Neural cell (in vitro differentiated cells): ENCODE results near the gene GRID1. TPM values are rescaled to one million over a fixed set of nuclear protein-coding genes. Genes with fewer than 3 reads are reported as not detected.
A peak's percentile ranks its signal among the peaks of the same experiment; 100 is the strongest.

Experiments
- H2AFZ ChIP-seq: fragments of 200-600, 300-800 bp; sonication (generic), shearing (Covaris generic); 2 replicates; pipeline ENCODE4 v1.6.0; 2014; ENCODE audit warnings: low read depth, mild to moderate bottlenecking, antibody characterized with exemption, low read length, moderate library complexity
- H3F3A ChIP-seq: fragments of 200-600 bp; shearing (Covaris generic); 2 replicates; pipeline ENCODE4 v1.6.1; 2016; ENCODE audit warnings: mild to moderate bottlenecking, moderate library complexity, mixed read lengths, antibody characterized with exemption, low read length; ENCODE audit not compliant: insufficient read depth, poor library complexity, severe bottlenecking
- H3K27ac ChIP-seq: fragments of 200-600, 300-800 bp; sonication (generic), shearing (Covaris generic); 2 replicates; pipeline ENCODE4 v1.5.1; 2014; ENCODE audit warnings: mild to moderate bottlenecking, low read length, moderate library complexity
- H3K27me3 ChIP-seq: fragments of 300-800, 200-600 bp; sonication (generic), shearing (Covaris generic); 2 replicates; pipeline ENCODE4 v1.6.0; 2014; ENCODE audit warnings: mild to moderate bottlenecking, low read depth, low read length, moderate library complexity; ENCODE audit not compliant: insufficient read depth
- H3K36me3 ChIP-seq: fragments of 300-800, 200-600 bp; sonication (generic), shearing (Covaris generic); 2 replicates; pipeline ENCODE4 v1.5.1; 2014; ENCODE audit warnings: mild to moderate bottlenecking, antibody characterized with exemption, low read length, moderate library complexity; ENCODE audit not compliant: insufficient read depth
- H3K4me2 ChIP-seq: fragments of 300-800, 200-600 bp; sonication (generic), shearing (Covaris generic); 2 replicates; pipeline ENCODE4 v1.6.0; 2014; ENCODE audit warnings: mild to moderate bottlenecking, low read length
- H3K4me3 ChIP-seq: fragments of 300-800, 200-600 bp; sonication (generic), shearing (Covaris generic); 2 replicates; pipeline ENCODE4 v1.5.1; 2014; ENCODE audit warnings: mild to moderate bottlenecking, low read length, moderate library complexity
- H3K79me2 ChIP-seq: fragments of 200-600 bp; shearing (Covaris generic); replicated peaks from 2 replicates; pipeline ENCODE4 v1.6.0; 2014; ENCODE audit warnings: mild to moderate bottlenecking, low read length, moderate library complexity; ENCODE audit not compliant: insufficient read depth
- H3K9ac ChIP-seq: fragments of 300-800, 200-600 bp; sonication (generic), shearing (Covaris generic); 2 replicates; pipeline ENCODE4 v1.6.1; 2016; ENCODE audit warnings: mild to moderate bottlenecking, low read length, mixed read lengths
- H3K9me2 ChIP-seq: fragments of 200-600 bp; shearing (Covaris generic); 2 replicates; pipeline ENCODE4 v1.6.1; 2016; ENCODE audit warnings: mild to moderate bottlenecking, low read length, mixed read lengths; ENCODE audit not compliant: insufficient read depth
- H3K9me3 ChIP-seq: fragments of 200-600, 300-800 bp; sonication (generic), shearing (Covaris generic); 2 replicates; pipeline ENCODE4 v1.6.1; 2016; ENCODE audit warnings: mild to moderate bottlenecking, mixed run types, low read length, moderate library complexity, mixed read lengths
- H4K20me1 ChIP-seq: fragments of 200-600 bp; shearing (Covaris generic); 2 replicates; pipeline ENCODE4 v1.6.1; 2016; ENCODE audit warnings: mild to moderate bottlenecking, mixed run types; ENCODE audit not compliant: insufficient read depth
- EP300 ChIP-seq: fragments of 450-650 bp; conservative IDR thresholded peaks from 2 replicates; pipeline ENCODE4 v1.6.1; 2014; ENCODE audit warnings: antibody characterized with exemption, mild to moderate bottlenecking, moderate library complexity; ENCODE audit not compliant: poor library complexity, severe bottlenecking
- EZH2 ChIP-seq: fragments of 200-600, 300-800 bp; shearing (Covaris generic), sonication (generic); IDR thresholded peaks from 2 replicates; pipeline ENCODE4 v1.6.1; 2014; ENCODE audit warnings: antibody characterized with exemption, low read length, borderline replicate concordance, mild to moderate bottlenecking; ENCODE audit not compliant: insufficient read depth, poor library complexity, severe bottlenecking
- MXI1 ChIP-seq: fragments of 450-650 bp; conservative IDR thresholded peaks from 2 replicates; pipeline ENCODE4 v1.6.1; 2014; ENCODE audit warnings: antibody characterized with exemption, mild to moderate bottlenecking; ENCODE audit not compliant: poor library complexity, severe bottlenecking
- POLR2AphosphoS5 ChIP-seq: IDR thresholded peaks from 2 replicates; pipeline ENCODE4 v1.6.1; 2012
- RAD21 ChIP-seq: fragments of 450-650 bp; conservative IDR thresholded peaks from 2 replicates; pipeline ENCODE4 v1.6.1; 2014; ENCODE audit warnings: antibody characterized with exemption, mild to moderate bottlenecking, moderate library complexity
- SMC3 ChIP-seq: fragments of 450-650 bp; conservative IDR thresholded peaks from 2 replicates; pipeline ENCODE4 v1.6.1; 2014; ENCODE audit warnings: antibody characterized with exemption, mild to moderate bottlenecking, moderate library complexity; ENCODE audit not compliant: poor library complexity
- TAF1 ChIP-seq: IDR thresholded peaks from 2 replicates; pipeline ENCODE4 v1.6.1; 2012; ENCODE audit warnings: low read depth
- polyA minus RNA-seq: library from RNA; depleted of rRNA, polyadenylated mRNA; stranded (reverse); fragments of >200 nt; gene quantifications from 2 replicates; pipeline ENCODE4 v1.2.3, GENCODE V29; 2014
- polyA plus RNA-seq: library from polyadenylated mRNA; depleted of rRNA; stranded (reverse); fragments of >200 nt; gene quantifications from 2 replicates; pipeline ENCODE4 v1.2.3, GENCODE V29; 2014
- TF ChIP-seq, protein P1 (sequence below): IDR thresholded peaks from 2 replicates; pipeline ENCODE4 v1.6.1; 2012; ENCODE audit warnings: borderline replicate concordance
- TF ChIP-seq, protein P2 (sequence below): fragments of 450-650 bp; IDR thresholded peaks from 2 replicates; pipeline ENCODE4 v1.5.1; 2014; ENCODE audit warnings: antibody characterized with exemption, mild to moderate bottlenecking, moderate library complexity; ENCODE audit not compliant: poor library complexity, severe bottlenecking

Gene GRID1
- polyA plus RNA-seq: 7.3 and 10.4 TPM in 2 replicates
- polyA minus RNA-seq: 24.3 and 25.1 TPM in 2 replicates

- Histone ChIP-seq H3K79me2 (no peaks in the 10 kb centered on the region), H3F3A (no peaks in the 10 kb centered on the region), H3K27me3 (peaks cover 69% of the 10 kb centered on the region), H3K9me3 (no peaks in the 10 kb centered on the region), H2AFZ (no peak within 1 kb of the TSS), H3K4me2 (peak within 1 kb of the TSS; percentile 94), H3K36me3 (no peaks in the 10 kb centered on the region), H3K27ac (peak within 1 kb of the TSS; percentile 24), H3K9me2 (no peaks in the 10 kb centered on the region), H3K4me3 (peak within 1 kb of the TSS; percentile 86), H4K20me1 (peaks cover 8% of the 10 kb centered on the region), H3K9ac (peak within 1 kb of the TSS; percentile 74)
- peak; percentile 30 for TF ChIP-seq MXI1
- TF ChIP-seq POLR2AphosphoS5: peak; percentile 57
- TF ChIP-seq SMC3: peak; percentile 54
- peak; percentile 40 for TF ChIP-seq RAD21
- TF ChIP-seq EP300: peak; percentile 26
- TF ChIP-seq, protein P1, sequence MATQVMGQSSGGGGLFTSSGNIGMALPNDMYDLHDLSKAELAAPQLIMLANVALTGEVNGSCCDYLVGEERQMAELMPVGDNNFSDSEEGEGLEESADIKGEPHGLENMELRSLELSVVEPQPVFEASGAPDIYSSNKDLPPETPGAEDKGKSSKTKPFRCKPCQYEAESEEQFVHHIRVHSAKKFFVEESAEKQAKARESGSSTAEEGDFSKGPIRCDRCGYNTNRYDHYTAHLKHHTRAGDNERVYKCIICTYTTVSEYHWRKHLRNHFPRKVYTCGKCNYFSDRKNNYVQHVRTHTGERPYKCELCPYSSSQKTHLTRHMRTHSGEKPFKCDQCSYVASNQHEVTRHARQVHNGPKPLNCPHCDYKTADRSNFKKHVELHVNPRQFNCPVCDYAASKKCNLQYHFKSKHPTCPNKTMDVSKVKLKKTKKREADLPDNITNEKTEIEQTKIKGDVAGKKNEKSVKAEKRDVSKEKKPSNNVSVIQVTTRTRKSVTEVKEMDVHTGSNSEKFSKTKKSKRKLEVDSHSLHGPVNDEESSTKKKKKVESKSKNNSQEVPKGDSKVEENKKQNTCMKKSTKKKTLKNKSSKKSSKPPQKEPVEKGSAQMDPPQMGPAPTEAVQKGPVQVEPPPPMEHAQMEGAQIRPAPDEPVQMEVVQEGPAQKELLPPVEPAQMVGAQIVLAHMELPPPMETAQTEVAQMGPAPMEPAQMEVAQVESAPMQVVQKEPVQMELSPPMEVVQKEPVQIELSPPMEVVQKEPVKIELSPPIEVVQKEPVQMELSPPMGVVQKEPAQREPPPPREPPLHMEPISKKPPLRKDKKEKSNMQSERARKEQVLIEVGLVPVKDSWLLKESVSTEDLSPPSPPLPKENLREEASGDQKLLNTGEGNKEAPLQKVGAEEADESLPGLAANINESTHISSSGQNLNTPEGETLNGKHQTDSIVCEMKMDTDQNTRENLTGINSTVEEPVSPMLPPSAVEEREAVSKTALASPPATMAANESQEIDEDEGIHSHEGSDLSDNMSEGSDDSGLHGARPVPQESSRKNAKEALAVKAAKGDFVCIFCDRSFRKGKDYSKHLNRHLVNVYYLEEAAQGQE: no peak
- TF ChIP-seq, protein P2, sequence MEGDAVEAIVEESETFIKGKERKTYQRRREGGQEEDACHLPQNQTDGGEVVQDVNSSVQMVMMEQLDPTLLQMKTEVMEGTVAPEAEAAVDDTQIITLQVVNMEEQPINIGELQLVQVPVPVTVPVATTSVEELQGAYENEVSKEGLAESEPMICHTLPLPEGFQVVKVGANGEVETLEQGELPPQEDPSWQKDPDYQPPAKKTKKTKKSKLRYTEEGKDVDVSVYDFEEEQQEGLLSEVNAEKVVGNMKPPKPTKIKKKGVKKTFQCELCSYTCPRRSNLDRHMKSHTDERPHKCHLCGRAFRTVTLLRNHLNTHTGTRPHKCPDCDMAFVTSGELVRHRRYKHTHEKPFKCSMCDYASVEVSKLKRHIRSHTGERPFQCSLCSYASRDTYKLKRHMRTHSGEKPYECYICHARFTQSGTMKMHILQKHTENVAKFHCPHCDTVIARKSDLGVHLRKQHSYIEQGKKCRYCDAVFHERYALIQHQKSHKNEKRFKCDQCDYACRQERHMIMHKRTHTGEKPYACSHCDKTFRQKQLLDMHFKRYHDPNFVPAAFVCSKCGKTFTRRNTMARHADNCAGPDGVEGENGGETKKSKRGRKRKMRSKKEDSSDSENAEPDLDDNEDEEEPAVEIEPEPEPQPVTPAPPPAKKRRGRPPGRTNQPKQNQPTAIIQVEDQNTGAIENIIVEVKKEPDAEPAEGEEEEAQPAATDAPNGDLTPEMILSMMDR: peak; percentile 57
- no peak for TF ChIP-seq TAF1
- TF ChIP-seq EZH2: no peak
Measured at GRCh38 chr10:86366033-86366901, at the start of gene GRID1. TSS of gene GRID1 (minus strand) at chr10:86366795.

DNA sequence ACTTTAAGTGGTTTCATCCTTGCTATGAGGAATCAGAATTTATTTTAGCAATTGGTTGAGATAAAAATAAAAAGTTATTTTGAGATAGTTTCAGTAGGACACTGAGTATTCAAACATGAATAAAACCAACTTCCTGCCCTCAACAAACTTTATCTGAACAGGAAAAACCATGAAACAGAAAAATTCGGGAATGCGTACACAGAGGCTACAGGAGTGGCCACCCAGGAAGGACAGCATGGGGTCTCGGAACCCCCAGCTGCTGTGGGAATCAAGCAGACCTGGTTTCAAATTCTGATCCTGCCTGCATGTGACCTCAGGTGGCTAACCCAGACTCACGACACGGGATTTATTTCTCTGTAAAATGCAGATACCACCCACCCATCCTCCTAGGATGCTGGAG, 49.0 kb upstream of the GRID1 start:
- TF ChIP-seq SMC3 (no peak), MXI1 (no peak), EP300 (no peak), POLR2AphosphoS5 (no peak), RAD21 (no peak), EZH2 (no peak), TAF1 (no peak)
- TF ChIP-seq, protein P1: no peak
- TF ChIP-seq, protein P2: no peak
- Histone ChIP-seq H3K36me3 (no peaks in the 10 kb centered on the region), H3K4me3 (no peak overlapping the region), H3K4me2 (no peak overlapping the region), H3K79me2 (no peaks in the 10 kb centered on the region), H3K27ac (no peak overlapping the region), H3F3A (no peaks in the 10 kb centered on the region), H3K9ac (no peak overlapping the region), H4K20me1 (no peaks in the 10 kb centered on the region), H3K27me3 (no peaks in the 10 kb centered on the region), H3K9me3 (peaks cover 3% of the 10 kb centered on the region), H3K9me2 (no peaks in the 10 kb centered on the region), H2AFZ (no peak overlapping the region)
